VCaP (cell line): Measurements from ENCODE around the gene OPRM1.
"Not testable (repeated sequence)": the region's sequence is repeated elsewhere in the genome, so short reads cannot be mapped to it uniquely, and the experiment has no call there.

ENCODE experiments used
- H3K27ac ChIP-seq: fragments of 450-650 bp; 2 replicates; pipeline ENCODE4 v1.5.1; 2017
- TF ChIP-seq, protein P1 (sequence below): fragments of 450-650 bp; conservative IDR thresholded peaks from 2 replicates; pipeline ENCODE4 v1.5.1; 2017; ENCODE audit warnings: mild to moderate bottlenecking, moderate library complexity

OPRM1 gene

DNA sequence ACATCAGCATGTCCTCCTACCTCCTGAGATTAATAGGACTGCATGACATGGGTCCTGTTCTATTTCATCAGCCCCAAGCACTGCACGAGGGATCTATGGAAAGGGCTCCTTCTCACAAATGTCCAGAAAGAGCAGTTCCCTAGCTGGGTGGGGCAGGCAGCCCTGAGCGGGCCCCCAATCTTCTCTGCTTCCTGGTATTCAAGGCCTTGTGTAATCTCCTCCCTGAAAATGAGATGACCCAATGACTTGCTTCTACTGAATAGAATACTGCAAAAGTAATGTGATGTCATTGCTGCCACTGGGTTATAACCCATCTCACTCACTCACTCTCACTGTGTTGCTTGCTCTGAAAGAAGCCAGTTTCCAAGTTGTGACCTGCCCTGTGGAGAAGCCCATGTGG lies 126.4 kb downstream of the OPRM1 start:
- TF ChIP-seq, protein P1, sequence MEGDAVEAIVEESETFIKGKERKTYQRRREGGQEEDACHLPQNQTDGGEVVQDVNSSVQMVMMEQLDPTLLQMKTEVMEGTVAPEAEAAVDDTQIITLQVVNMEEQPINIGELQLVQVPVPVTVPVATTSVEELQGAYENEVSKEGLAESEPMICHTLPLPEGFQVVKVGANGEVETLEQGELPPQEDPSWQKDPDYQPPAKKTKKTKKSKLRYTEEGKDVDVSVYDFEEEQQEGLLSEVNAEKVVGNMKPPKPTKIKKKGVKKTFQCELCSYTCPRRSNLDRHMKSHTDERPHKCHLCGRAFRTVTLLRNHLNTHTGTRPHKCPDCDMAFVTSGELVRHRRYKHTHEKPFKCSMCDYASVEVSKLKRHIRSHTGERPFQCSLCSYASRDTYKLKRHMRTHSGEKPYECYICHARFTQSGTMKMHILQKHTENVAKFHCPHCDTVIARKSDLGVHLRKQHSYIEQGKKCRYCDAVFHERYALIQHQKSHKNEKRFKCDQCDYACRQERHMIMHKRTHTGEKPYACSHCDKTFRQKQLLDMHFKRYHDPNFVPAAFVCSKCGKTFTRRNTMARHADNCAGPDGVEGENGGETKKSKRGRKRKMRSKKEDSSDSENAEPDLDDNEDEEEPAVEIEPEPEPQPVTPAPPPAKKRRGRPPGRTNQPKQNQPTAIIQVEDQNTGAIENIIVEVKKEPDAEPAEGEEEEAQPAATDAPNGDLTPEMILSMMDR, result no peak
- no peak overlapping the region for H3K27ac ChIP-seq

DNA sequence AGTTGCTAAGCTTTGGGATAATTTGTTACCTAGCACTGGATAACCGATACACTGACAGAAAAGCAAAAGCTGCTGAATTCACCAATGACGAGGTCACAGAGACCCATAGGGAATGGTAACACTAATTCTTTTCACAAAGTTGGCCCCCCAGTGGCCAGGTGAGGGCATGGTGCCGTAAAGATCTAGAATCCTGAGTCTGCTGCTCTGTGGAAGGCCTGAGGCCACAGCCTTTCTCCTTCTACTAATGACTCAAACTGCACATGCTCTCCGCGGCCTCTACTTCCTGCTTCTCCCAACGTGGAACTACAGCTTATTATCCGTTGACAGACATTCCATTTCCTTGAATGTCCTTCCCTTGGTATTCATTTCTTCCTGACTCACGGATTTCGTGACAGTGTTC lies 127.1 kb downstream of the OPRM1 start:
- no peak overlapping the region for H3K27ac ChIP-seq

GRCh38 chr6:154167126-154167525 lies 128.1 kb downstream of the OPRM1 start:
- peak overlapping the region; percentile 45 for H3K27ac ChIP-seq
- TF ChIP-seq, protein P1, result no peak

More for the DNA sequence above, 127.1 kb downstream of the OPRM1 start:
- TF ChIP-seq, protein P1, result no peak

DNA sequence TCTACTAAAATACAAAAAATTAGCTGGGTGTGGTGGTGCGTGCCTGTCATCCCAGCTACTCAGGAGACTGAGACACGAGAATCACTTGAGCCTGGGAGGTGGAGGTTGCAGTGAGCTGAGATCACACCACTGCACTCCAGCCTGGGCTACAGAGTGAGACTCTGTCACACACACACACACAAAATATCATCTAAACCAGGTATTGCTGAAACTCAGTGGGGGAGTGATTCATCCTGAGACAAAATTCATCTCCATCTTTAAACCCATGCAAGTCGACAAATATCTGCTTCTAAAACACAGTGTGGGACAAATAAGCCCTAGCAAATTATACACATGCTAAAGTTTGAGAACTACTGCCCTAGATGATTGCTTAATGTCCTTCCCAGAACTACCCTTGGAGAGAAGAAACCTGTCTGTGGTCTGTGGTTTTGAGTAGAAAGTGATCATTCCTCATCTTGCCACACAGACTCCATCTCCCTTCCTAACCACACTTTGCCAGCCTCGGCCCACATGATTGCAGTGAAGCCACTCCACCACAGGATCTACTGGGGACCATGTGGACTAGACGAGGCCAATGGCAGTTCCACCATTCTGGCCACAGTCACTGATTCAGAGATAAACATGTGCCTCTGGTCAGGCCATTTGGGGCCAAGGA lies 130.3 kb downstream of the OPRM1 start:
- TF ChIP-seq, protein P1, result no peak
- H3K27ac ChIP-seq, result no peak overlapping the region

DNA sequence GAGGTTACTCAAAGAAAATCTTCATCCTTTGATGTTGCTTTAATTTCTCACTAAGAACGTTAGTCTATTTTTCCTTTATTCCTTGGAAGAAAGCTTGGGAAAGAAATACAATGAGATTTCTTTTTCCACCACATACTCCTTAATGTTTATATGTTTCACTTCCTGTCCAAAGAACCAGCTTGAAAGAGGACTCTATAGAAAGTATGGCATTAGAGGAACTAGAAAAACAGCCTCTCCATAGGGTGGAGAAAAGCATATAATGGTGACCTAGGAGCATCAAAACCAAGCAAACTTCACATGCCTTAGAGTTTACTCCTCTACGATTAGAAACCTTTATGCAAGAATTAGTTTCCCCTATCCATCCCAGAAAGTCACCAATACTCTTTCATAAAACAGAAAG lies 131.1 kb downstream of the OPRM1 start:
- TF ChIP-seq, protein P1, result no peak

DNA sequence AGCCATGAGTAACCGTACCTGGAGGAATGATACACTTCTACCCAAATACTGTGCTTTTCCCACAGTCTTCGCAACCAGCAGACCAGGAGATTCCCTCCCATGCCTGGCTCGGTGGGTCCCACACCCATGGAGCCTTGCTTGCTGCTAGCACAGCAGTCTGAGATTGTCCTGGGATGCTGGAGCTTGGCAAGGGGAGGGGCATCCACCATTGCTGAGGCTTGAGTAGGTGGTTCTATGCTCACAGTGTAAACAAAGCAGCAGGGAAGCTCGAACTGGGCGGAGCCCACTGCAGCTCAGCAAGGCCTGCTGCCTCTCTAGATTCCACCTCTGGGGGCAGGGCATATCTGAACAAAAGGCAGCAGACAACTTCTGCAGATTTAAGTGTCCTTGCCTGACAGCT lies 133.4 kb downstream of the OPRM1 start:
- not testable (repeated sequence) for H3K27ac ChIP-seq

More for the DNA sequence above, 131.1 kb downstream of the OPRM1 start:
- no peak overlapping the region for H3K27ac ChIP-seq

DNA sequence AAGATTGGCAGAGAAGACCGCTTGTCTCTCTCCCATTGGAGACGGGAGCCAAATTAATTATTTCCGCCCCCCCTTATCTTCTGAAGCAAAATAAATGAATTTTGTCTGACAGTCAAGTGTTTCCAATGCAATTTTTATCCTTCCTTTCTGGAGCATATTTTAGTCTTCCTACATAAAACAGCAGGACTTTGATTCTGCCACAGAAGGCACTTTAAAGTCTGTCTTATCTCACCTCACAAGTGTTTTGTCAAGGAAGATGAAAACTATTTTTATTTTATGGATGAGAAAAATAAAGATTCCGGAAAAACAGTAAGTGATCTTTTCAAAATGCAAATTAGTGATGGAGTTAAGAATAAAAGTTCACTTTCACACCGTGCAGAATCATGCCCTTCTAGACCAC lies 140.4 kb downstream of the OPRM1 start:
- TF ChIP-seq, protein P1, result no peak

GRCh38 chr6:154187203-154187602 lies 148.2 kb downstream of the OPRM1 start:
- TF ChIP-seq, protein P1, result no peak
- H3K27ac ChIP-seq, result peak overlapping the region; percentile 62

More for the DNA sequence above, 140.4 kb downstream of the OPRM1 start:
- no peak overlapping the region for H3K27ac ChIP-seq
